ENCODE results near the gene SRBD1.
A peak's percentile ranks its signal among the peaks of the same experiment; 100 is the strongest.

SRBD1 gene

DNA sequence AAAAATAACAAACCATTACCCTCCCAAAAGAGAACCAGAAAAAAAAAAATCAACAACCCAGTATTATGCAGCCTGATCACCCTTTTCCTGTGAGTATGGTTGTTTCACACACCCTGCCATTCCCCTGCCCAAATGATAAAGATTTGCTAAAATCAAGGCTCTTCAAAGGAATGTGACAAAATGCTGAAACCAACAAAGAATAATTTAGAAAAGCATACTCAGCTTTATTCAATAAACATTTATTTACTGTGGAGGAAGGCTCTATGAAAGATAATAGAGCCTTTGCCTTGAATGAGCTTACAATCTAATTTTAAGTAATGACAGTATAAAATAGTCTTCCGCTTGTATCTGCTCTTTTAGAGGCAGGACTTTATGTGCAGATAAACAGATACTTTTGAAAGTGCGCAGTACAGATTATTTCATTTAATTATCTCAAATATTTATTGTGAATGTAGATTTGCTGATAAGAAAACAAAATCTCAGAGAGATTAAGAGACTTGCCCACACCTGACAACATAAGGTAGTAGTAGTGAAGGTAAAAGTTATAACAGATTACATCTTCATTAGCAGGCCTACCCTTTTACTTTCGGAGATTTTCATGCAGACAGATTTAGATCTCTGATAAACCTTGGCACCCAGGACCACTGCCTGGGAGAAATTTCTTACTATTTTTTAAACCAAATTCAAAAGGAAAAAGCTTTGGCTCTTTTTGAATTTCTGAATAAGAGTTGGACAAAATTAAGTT lies 211.9 kb downstream of the SRBD1 start:
- H3K27ac ChIP-seq: no peak overlapping the region
- TF ChIP-seq ZFX (IDR thresholded peaks at IDR 0.05; ENCODE audit: borderline replicate concordance): no peak
- TF ChIP-seq, protein P1, sequence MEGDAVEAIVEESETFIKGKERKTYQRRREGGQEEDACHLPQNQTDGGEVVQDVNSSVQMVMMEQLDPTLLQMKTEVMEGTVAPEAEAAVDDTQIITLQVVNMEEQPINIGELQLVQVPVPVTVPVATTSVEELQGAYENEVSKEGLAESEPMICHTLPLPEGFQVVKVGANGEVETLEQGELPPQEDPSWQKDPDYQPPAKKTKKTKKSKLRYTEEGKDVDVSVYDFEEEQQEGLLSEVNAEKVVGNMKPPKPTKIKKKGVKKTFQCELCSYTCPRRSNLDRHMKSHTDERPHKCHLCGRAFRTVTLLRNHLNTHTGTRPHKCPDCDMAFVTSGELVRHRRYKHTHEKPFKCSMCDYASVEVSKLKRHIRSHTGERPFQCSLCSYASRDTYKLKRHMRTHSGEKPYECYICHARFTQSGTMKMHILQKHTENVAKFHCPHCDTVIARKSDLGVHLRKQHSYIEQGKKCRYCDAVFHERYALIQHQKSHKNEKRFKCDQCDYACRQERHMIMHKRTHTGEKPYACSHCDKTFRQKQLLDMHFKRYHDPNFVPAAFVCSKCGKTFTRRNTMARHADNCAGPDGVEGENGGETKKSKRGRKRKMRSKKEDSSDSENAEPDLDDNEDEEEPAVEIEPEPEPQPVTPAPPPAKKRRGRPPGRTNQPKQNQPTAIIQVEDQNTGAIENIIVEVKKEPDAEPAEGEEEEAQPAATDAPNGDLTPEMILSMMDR (IDR thresholded peaks at IDR 0.05): no peak

DNA sequence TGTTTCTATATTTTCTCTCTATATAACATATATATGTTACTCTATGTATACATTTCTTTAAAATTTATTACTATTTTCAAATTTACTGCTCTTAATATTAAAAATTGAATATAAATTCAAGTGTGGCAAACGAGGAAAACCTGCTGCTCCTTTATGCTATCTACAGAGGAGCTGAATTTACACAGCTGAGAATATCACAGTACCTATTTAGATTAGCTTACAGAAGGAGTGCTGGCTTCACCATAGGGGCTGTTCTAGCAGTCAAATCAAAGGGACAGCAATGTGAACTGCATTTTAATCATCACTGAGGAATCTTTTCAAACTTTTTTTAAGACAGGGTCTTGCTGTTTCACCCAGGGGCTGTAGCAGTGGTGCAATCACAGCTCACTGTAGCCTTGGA lies 213.8 kb downstream of the SRBD1 start:
- no peak for TF ChIP-seq ZFX (IDR thresholded peaks at IDR 0.05; ENCODE audit: borderline replicate concordance)
- TF ChIP-seq, protein P1 (IDR thresholded peaks at IDR 0.05): no peak

DNA sequence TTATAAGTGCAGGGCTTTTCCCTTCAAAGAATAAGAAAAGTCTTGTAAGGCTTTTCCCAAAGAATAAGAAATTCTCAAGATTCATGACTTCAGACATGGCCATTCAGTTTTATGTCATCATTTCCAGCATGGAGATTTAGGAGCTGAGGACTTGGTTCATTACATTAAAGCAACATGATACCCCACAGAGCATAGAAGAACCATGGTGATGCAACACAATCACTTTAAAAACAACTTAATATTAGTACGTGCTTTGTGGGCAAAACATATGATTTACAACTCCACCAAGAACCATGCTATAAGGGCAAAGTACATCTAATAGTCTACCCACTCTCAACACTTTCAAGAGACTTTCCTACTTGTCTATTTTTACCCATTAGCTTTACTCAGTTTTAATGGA lies 214.4 kb downstream of the SRBD1 start:
- TF ChIP-seq ZFX (IDR thresholded peaks at IDR 0.05; ENCODE audit: borderline replicate concordance): no peak
- TF ChIP-seq, protein P1 (IDR thresholded peaks at IDR 0.05): no peak
- no peak overlapping the region for H3K27ac ChIP-seq

More for the DNA sequence above, 213.8 kb downstream of the SRBD1 start:
- H3K27ac ChIP-seq: no peak overlapping the region

DNA sequence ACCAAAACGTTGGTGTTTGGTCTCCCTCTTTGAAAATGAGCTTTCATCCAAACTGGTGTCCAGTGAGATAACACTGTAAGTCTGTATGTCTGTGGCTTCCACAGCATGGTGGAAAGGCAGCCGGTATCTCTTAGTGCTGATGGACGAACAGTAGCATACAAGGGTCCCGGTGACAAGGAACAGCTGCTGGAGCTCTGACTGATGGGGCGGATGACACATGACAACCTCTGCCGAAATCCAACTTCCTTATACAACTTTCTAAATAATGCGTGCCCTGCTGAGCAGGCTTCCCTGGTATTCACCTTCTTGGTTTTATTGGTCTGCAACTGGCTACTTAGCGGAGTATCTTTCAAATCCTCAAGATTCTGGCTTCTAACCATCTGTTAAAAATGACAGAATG lies 216.2 kb downstream of the SRBD1 start:
- TF ChIP-seq ZFX (IDR thresholded peaks at IDR 0.05; ENCODE audit: borderline replicate concordance): no peak
- TF ChIP-seq, protein P1 (IDR thresholded peaks at IDR 0.05): no peak
- no peak overlapping the region for H3K27ac ChIP-seq

DNA sequence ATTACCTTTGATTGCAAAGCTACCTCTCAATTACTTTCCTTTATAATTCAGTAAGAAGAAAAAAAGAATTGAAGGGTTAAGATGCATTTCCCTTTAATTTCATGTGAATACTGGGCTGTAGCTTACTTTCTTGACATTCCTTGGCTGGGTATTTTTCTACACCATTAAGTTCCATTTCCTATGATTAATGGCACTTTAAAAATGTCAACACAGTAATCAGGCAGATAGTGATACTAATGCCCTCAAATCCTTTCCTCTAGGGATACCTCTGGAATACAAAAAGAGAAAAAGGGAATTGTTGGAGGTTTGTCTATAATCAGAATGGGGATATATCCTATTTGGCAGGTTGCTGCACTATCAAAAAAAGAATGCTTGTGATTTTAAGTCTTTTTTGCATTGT lies 216.9 kb downstream of the SRBD1 start:
- TF ChIP-seq ZFX (IDR thresholded peaks at IDR 0.05; ENCODE audit: borderline replicate concordance): no peak
- TF ChIP-seq, protein P1 (IDR thresholded peaks at IDR 0.05): no peak
- no peak overlapping the region for H3K27ac ChIP-seq

DNA sequence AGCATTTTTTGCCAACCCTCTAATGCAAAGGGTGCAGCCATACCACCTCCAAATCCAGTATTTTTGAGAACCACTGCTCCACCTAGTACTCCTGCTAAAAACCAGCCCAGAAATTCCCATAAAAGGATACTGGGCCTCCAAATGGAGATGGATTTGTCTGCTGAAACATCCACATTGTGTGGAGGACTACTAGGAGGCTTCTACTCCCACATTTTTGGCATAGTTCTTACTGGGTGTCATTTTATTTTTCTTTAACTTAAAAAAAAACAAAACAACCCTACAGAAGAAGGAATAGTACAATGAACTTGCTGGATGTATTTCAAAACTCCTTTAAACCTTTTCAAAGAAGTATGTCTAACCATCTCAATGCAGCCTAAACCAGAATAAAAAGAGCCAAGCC lies 219.2 kb downstream of the SRBD1 start:
- H3K27ac ChIP-seq: peak overlapping the region; percentile 37
- TF ChIP-seq, protein P1 (IDR thresholded peaks at IDR 0.05): no peak
- TF ChIP-seq ZFX (IDR thresholded peaks at IDR 0.05; ENCODE audit: borderline replicate concordance): no peak

DNA sequence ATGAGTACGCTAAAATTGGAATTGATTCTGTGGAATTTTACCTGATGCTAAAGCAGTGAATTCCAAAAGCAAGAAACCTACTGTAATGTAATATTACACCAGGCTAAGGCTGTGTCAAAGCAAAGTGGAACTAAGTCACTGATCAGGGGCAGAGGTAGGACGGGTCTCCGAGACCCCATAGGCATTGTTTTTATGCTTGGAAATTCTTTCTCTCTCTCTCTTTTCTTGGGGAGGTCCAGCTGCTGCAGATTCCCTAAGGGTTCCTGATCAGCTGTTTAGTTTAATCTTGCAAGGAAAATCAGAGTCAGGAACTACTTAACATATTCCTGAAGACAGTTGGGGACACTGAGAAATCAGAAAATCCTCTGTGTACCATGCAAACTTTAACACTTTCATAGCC lies 220.2 kb downstream of the SRBD1 start:
- TF ChIP-seq, protein P1 (IDR thresholded peaks at IDR 0.05): no peak
- no peak for TF ChIP-seq ZFX (IDR thresholded peaks at IDR 0.05; ENCODE audit: borderline replicate concordance)
- no peak overlapping the region for H3K27ac ChIP-seq

Data from 22Rv1 (cell line).